Bronchial epithelial cell (primary cell): ENCODE data around the gene ANKS1A. TPM values are rescaled to one million over a fixed set of nuclear protein-coding genes. Genes with fewer than 3 reads are reported as not detected.
"Not testable (repeated sequence)": the region's sequence is repeated elsewhere in the genome, so short reads cannot be mapped to it uniquely, and the experiment has no call there.

Experiments used
- DNase-seq: peaks from one replicate; pipeline ENCODE4 v3.0.0-alpha.2; 2010; ENCODE audit warnings: low read depth
- FAIRE-seq: peaks from 2 replicates; lab custom pipeline; 2011; peaks lifted over from hg19 to GRCh38; lab: Jason Lieb, UNC
- H3K27me3 ChIP-seq: 2 replicates; pipeline ENCODE4 v1.5.1; 2011; ENCODE audit warnings: low read length; ENCODE audit not compliant: control insufficient read depth, insufficient read depth
- H3K36me3 ChIP-seq: 2 replicates; pipeline ENCODE4 v1.5.1; 2011; ENCODE audit warnings: low read length; ENCODE audit not compliant: control insufficient read depth, insufficient read depth
- H3K4me3 ChIP-seq: 2 replicates; pipeline ENCODE4 v1.5.1; 2011; ENCODE audit warnings: mild to moderate bottlenecking, low read depth, low read length, control low read depth
- total RNA-seq: library from RNA; depleted of rRNA; stranded (reverse); fragments of >200 nt; gene quantifications from 2 replicates; pipeline ENCODE4 v1.2.1, GENCODE V29; 2014
- TF ChIP-seq, protein P1 (sequence below): IDR thresholded peaks from 2 replicates; pipeline ENCODE4 v1.5.1; 2011; ENCODE audit warnings: mild to moderate bottlenecking, moderate library complexity, low read length, control low read depth, inconsistent platforms; ENCODE audit not compliant: insufficient read depth, severe bottlenecking

The ANKS1A gene
- total RNA-seq, 1 donor from 2014 or later: 9.5 TPM

GRCh38 chr6:34926655-34927054, 37.6 kb downstream of the ANKS1A start:
- no peak for FAIRE-seq

DNA sequence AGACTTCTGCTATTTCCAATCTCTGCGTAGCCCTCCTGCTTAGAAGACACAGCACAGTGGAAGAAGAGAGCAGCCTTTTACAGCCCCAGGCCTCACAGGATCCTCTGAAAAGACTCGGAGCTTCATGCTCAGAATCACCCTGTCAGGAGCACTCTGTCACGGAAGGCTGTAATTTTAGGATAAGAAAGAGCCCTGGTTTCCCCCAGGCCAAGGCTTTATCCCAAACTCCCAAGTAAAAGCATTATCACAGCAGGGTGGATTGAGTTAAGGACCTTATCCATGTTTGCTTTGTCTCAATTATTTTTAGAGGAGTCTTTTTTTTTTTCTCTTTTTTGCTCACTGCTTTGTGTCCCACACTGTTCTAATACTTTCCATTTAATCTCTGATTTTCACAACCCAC, 39.2 kb downstream of the ANKS1A start:
- FAIRE-seq: no peak
- Histone ChIP-seq H3K4me3 (no peak overlapping the region), H3K27me3 (no peaks in the 10 kb centered on the region), H3K36me3 (no peaks in the 10 kb centered on the region)
- DNase-seq: no peak
- TF ChIP-seq, protein P1, sequence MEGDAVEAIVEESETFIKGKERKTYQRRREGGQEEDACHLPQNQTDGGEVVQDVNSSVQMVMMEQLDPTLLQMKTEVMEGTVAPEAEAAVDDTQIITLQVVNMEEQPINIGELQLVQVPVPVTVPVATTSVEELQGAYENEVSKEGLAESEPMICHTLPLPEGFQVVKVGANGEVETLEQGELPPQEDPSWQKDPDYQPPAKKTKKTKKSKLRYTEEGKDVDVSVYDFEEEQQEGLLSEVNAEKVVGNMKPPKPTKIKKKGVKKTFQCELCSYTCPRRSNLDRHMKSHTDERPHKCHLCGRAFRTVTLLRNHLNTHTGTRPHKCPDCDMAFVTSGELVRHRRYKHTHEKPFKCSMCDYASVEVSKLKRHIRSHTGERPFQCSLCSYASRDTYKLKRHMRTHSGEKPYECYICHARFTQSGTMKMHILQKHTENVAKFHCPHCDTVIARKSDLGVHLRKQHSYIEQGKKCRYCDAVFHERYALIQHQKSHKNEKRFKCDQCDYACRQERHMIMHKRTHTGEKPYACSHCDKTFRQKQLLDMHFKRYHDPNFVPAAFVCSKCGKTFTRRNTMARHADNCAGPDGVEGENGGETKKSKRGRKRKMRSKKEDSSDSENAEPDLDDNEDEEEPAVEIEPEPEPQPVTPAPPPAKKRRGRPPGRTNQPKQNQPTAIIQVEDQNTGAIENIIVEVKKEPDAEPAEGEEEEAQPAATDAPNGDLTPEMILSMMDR: no peak

More at GRCh38 chr6:34926655-34927054, 37.6 kb downstream of the ANKS1A start:
- TF ChIP-seq, protein P1: no peak
- DNase-seq: peak; percentile 78
- H3K36me3 ChIP-seq: no peaks in the 10 kb centered on the region
- no peaks in the 10 kb centered on the region for H3K27me3 ChIP-seq
- H3K4me3 ChIP-seq: no peak overlapping the region

DNA sequence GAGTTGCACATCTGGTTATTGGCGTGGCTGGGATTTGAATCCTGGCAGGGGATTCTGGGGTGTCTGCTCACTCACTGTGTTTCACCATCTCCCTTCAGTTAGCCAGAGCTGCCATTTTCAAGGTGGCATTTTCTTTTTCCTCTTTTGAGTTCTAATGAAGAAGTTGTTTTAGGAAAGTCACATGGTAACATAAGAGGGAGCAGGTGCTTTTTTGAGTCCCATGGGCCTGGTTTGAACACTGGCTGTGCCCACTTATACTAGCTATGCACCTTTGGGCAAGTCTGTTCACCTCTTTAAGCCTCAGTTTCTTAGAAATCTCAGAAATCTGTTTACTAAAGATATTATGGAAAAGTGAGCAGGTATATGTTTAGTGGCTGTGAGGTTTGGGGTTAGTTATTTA, 39.6 kb downstream of the ANKS1A start:
- TF ChIP-seq, protein P1: no peak
- FAIRE-seq: no peak
- Histone ChIP-seq H3K27me3 (no peaks in the 10 kb centered on the region), H3K4me3 (no peak overlapping the region), H3K36me3 (no peaks in the 10 kb centered on the region)
- DNase-seq: no peak

DNA sequence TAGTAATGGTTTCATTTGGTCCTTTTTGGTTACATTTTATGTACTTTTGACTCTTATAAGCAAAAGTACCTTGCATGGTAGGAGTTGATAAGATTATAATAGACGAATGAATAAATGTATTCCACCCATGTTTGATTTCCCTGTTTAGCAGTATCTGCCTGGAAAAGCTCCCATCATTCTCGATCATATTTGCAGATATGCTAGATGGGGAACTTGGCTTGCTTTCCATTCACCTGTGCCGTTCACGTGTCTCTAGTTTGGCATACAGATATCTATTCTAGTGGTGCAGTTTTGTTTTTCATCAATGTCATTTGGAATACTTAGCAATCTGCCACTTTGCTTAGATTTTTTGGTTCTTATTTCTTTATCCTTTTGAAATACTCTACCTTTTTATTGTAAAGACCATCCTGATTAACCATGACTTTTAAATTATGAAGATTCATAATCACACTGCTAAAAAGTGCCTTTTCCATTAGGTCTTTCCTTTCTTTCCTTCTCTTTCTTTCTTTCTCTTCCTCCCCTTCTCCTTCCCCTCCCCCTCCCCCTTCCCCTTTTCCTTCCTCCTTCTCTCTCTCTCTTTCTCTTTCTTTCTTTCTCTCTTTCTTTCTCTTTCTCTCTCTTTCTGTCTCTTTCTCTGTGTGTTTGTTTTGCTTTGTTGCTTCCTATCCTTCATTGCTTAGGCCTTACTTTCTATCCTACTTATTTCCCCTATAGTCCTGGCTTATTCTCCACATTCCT, 40.4 kb downstream of the ANKS1A start:
- TF ChIP-seq, protein P1: no peak
- DNase-seq (no peak), FAIRE-seq (no peak)
- H3K4me3 ChIP-seq: no peak overlapping the region
- H3K36me3 ChIP-seq: no peaks in the 10 kb centered on the region
- no peaks in the 10 kb centered on the region for H3K27me3 ChIP-seq

DNA sequence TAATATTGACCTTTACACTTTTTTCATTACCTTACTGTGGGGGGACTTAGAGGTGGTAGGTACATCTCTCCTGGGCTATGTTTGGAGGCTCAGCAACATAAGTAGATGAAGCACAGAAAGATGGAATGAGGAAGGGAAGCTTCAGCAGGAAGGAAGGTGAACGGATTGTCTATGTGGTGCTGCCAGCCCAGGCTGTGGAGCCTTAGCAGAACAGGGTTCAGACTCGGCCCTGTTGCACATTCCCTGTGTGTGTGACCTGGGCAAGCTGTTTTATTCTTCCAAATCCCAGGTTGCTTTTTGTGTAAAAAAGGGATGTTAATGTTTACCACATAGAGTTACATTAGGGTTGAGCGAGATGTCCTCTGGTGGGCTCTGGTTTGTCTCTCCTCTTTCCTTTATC, 41.2 kb downstream of the ANKS1A start:
- TF ChIP-seq, protein P1: no peak
- Histone ChIP-seq H3K4me3 (no peak overlapping the region), H3K36me3 (no peaks in the 10 kb centered on the region), H3K27me3 (no peaks in the 10 kb centered on the region)
- DNase-seq: no peak
- FAIRE-seq: no peak

GRCh38 chr6:34932202-34932601, 43.1 kb downstream of the ANKS1A start:
- not testable (repeated sequence) for H3K36me3 ChIP-seq, DNase-seq, FAIRE-seq, H3K27me3 ChIP-seq, H3K4me3 ChIP-seq
